SU-DHL-6 (cell line): ENCODE measurements around the gene GIMAP8.

Source experiments
- H2AFZ ChIP-seq: fragments of 200-600 bp; sonication (generic); 2 replicates; pipeline ENCODE4 v1.6.1; 2014; ENCODE audit warnings: low read depth, mild to moderate bottlenecking, moderate library complexity, mixed read lengths, antibody characterized with exemption, low read length; ENCODE audit not compliant: severe bottlenecking
- H3F3A ChIP-seq: fragments of 200-600 bp; shearing (Covaris generic); 2 replicates; pipeline ENCODE4 v1.6.0; 2016; ENCODE audit warnings: antibody characterized with exemption, mild to moderate bottlenecking; ENCODE audit not compliant: insufficient read depth
- H3K27ac ChIP-seq: fragments of 200-600 bp; sonication (generic); 2 replicates; pipeline ENCODE4 v1.5.1; 2016; ENCODE audit warnings: low read depth, mild to moderate bottlenecking, low read length, moderate library complexity, mixed read lengths
- H3K27me3 ChIP-seq: fragments of 200-600 bp; sonication (generic), shearing (Covaris generic); 2 replicates; pipeline ENCODE4 v1.6.0; 2014; ENCODE audit warnings: mild to moderate bottlenecking, low read length
- H3K36me3 ChIP-seq: fragments of 200-600 bp; sonication (generic); 2 replicates; pipeline ENCODE4 v1.6.1; 2014; ENCODE audit warnings: mild to moderate bottlenecking, low read length, mixed read lengths
- H3K4me2 ChIP-seq: fragments of 300-600, 200-600 bp; shearing (Covaris generic), sonication (generic); 2 replicates; pipeline ENCODE4 v1.6.0; 2014; ENCODE audit warnings: low read length, low read depth, mild to moderate bottlenecking; ENCODE audit not compliant: poor library complexity, severe bottlenecking
- H3K4me3 ChIP-seq: fragments of 200-600 bp; sonication (generic); 2 replicates; pipeline ENCODE4 v1.5.1; 2014; ENCODE audit warnings: antibody characterized with exemption, low read length, mild to moderate bottlenecking, mixed read lengths; ENCODE audit not compliant: insufficient read depth, poor library complexity, severe bottlenecking
- H3K79me2 ChIP-seq: fragments of 200-600 bp; sonication (generic); 2 replicates; pipeline ENCODE4 v1.6.1; 2014; ENCODE audit warnings: mild to moderate bottlenecking, low read length, moderate library complexity; ENCODE audit not compliant: insufficient read depth
- H3K9ac ChIP-seq: fragments of 200-600 bp; sonication (generic); 2 replicates; pipeline ENCODE4 v1.7.0; 2014; ENCODE audit warnings: mild to moderate bottlenecking, low read length
- H3K9me2 ChIP-seq: fragments of 200-600 bp; sonication (generic); replicated peaks from 2 replicates; pipeline ENCODE4 v1.6.1; 2014; ENCODE audit warnings: low read length; ENCODE audit not compliant: insufficient read depth
- H3K9me3 ChIP-seq: fragments of 200-600 bp; sonication (generic); 2 replicates; pipeline ENCODE4 v1.6.1; 2014; ENCODE audit warnings: low read length, mixed read lengths; ENCODE audit not compliant: insufficient read depth
- H4K20me1 ChIP-seq: fragments of 200-600 bp; sonication (generic); 2 replicates; pipeline ENCODE4 v1.6.1; 2014; ENCODE audit warnings: low read depth, mild to moderate bottlenecking, antibody characterized with exemption, low read length, moderate library complexity, mixed read lengths
- CTCF ChIP-seq: fragments of 200-600 bp; sonication (generic); IDR thresholded peaks from one replicate; pipeline ENCODE4 v1.5.1; 2017; ENCODE audit warnings: antibody characterized with exemption, mild to moderate bottlenecking, low read length, moderate library complexity; ENCODE audit not compliant: insufficient read depth, poor library complexity, severe bottlenecking
- EZH2phosphoT487 ChIP-seq: fragments of 200-600 bp; sonication (generic), shearing (Covaris generic); conservative IDR thresholded peaks from 2 replicates; pipeline ENCODE4 v1.6.1; 2018; ENCODE audit warnings: mild to moderate bottlenecking, antibody characterized with exemption, low read length, moderate library complexity, mixed read lengths

The GIMAP8 gene

GRCh38 chr7:150431839-150432658 lies 18.4 kb upstream of the GIMAP8 start:
- Histone ChIP-seq H3K79me2 (no peaks in the 10 kb centered on the region), H4K20me1 (0 out of 2 replicates have a peak, but pooled peaks cover 3% of the 10 kb centered on the region), H3K36me3 (no peaks in the 10 kb centered on the region), H3F3A (peaks cover 6% of the 10 kb centered on the region; the same call in 1 of the 2 replicates), H3K9ac (no peak overlapping the region), H2AFZ (no peak overlapping the region), H3K27me3 (no peaks in the 10 kb centered on the region), H3K9me2 (no peaks in the 10 kb centered on the region), H3K4me2 (no peak overlapping the region), H3K4me3 (no peak overlapping the region), H3K27ac (no peak overlapping the region), H3K9me3 (no peaks in the 10 kb centered on the region)
- no peak for TF ChIP-seq CTCF
- TF ChIP-seq EZH2phosphoT487 = no peak

GRCh38 chr7:150432915-150433892 lies 17.2 kb upstream of the GIMAP8 start:
- Histone ChIP-seq H3F3A (peaks cover 6% of the 10 kb centered on the region; the same call in 1 of the 2 replicates), H3K9me2 (no peaks in the 10 kb centered on the region), H3K9ac (no peak overlapping the region), H3K79me2 (no peaks in the 10 kb centered on the region), H3K4me2 (no peak overlapping the region), H3K9me3 (no peaks in the 10 kb centered on the region), H3K27me3 (no peaks in the 10 kb centered on the region), H4K20me1 (0 out of 2 replicates have a peak, but pooled peaks cover 3% of the 10 kb centered on the region), H2AFZ (no peak overlapping the region), H3K4me3 (no peak overlapping the region), H3K36me3 (no peaks in the 10 kb centered on the region), H3K27ac (no peak overlapping the region)
- TF ChIP-seq EZH2phosphoT487 (no peak), CTCF (no peak)

- Histone ChIP-seq H3K4me2 (no peak overlapping the region), H3F3A (peaks cover 6% of the 10 kb centered on the region; the same call in 1 of the 2 replicates), H3K9ac (no peak overlapping the region), H4K20me1 (0 out of 2 replicates have a peak, but pooled peaks cover 3% of the 10 kb centered on the region), H3K9me3 (no peaks in the 10 kb centered on the region), H3K79me2 (no peaks in the 10 kb centered on the region), H3K27me3 (no peaks in the 10 kb centered on the region), H3K9me2 (no peaks in the 10 kb centered on the region), H3K36me3 (no peaks in the 10 kb centered on the region), H3K4me3 (no peak overlapping the region), H2AFZ (no peak overlapping the region), H3K27ac (no peak overlapping the region)
- TF ChIP-seq EZH2phosphoT487 = no peak
- no peak for TF ChIP-seq CTCF
Observed at GRCh38 chr7:150434240-150434639, 16.2 kb upstream of the GIMAP8 start.
